Stimulated activated CD4-positive, alpha-beta T cell treated with anti-CD3 and anti-CD28 coated beads, Interleukin-15, amount 100 ng/mL, for 1 hour (primary cell): ENCODE data around the gene COA6.
"Not testable (repeated sequence)": the region's sequence is repeated elsewhere in the genome, so short reads cannot be mapped to it uniquely, and the experiment has no call there.

Experiments used
- DNase-seq, 2 donors: peaks; one replicate each; pipeline ENCODE4 v3.0.0-alpha.2; 2020; ENCODE audit warnings: low read depth in 1 of 2, low spot score in 1 of 2

COA6 gene

DNA sequence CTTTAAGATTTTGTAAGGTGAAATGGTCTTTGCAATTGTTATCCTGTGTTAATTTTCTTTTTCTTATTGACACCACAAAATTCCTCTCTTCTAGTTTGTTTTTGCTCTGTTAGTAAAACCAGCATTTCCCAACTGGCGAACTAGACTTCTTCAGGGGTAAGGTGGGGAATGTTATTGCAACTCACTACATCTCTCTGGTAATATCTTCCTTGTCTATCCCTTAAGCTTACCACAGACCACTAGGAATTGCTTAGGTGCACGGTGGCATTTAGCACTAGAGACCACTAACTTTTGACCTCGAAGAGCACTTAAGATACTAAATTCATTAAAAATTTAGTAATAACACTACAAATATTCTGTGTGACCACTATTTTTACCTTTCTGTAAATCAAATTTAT is 4.2 kb upstream of the COA6 start:
- no peak for DNase-seq

DNA sequence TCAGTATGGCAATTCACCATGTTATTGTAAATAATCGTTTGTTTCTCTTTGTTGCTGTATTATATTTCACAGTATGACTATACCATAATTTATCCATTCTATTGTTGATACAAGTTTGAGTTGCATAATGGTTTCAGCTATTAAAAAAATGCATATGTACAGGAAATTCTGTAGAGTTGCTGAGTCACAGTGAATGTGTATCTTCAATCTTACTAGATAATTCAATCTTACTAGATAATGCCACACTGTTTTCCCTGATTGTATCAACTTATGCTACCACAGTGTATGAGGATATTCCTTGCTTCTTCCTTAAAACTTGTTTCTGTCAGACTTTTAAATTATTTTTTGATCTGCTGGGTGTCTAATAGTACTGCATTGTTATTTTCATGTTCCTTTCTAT is 3.5 kb upstream of the COA6 start:
- DNase-seq = no peak

DNA sequence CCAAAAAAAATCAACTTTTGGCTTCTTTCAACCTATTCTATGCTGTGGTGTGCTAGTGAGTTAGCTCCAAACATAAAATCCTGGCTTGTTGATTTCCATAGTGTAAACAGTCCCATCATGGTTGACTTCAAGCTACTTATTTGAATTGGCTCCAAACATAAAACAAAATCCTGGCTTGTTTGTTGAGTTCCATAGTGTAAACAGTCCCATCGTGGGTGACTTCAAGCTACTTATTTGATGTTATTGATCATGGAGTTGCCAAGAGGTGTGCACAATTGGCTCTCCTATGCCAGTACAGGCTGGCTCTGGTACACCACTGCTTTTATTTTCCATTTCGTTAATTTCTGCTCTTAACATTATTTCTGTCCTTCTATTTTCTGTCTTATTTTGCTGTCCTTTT is 1.8 kb upstream of the COA6 start:
- no peak for DNase-seq

DNA sequence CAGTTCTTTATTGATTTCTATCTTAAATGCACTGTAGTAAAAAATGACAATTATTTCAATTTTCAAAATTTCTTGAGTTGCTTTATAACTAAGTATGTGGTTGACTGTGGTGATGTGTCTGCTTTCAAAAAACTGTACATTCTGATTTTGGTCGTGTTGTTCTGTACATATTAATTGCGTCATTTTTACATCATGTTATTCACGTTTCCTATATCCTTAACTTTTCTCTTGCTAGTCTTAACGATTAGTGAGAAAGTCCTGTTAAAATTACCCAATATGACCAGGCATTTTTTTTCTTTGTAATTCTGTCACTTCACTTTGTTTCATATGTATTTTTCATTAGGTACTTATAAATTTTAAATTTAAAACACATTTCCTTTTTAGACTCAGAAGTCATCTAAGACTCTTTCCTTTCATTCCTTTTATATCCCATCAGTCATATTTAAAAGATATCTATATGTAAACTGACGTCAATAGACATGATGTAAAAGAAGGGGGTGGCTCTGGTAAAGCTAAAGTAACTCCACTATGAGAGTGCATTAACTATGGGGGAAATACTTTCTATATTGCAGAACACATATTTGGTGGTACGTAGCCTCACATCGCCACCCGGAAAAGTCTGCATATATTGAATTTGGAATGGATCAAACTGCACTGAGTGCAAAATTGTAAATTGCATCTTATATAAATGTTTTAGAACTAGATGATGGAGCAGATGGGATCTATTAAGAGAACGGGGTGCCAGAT is 1.1 kb upstream of the COA6 start:
- DNase-seq = no peak

DNA sequence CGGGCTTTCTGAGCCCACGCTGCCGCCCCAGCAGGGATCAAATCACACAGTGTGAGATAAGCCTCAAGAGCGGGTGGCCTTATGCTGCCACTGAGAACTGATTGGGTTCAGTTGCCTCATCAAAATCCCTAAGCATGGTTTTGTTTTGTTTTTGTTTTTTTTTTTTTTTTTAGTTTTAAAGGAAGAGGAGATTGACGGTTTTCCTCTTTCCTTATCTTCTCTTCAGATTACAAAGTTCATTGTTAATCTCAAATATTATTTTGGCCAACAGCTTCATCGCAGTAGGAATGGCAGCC is 651 bp downstream of the COA6 start:
- no peak for DNase-seq

DNA sequence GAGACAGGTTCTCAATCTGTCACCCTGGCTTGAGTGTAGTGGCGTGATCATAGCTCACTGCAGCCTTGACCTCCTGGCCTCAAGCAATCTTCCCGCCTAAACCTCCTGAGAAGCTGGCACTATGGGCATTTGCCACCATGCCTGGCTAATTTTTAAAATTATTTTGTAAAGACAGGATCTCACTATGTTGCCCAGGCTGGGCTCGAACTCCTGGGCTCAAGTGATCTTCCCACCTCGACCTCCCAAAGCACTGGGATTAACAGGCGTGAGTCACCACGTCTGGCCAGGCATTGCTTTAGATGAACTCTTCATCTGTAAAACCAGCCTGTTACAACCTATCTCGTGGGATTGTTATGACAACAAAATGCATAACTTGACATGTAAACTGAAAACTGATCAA is 2.4 kb downstream of the COA6 start:
- DNase-seq = no peak

DNA sequence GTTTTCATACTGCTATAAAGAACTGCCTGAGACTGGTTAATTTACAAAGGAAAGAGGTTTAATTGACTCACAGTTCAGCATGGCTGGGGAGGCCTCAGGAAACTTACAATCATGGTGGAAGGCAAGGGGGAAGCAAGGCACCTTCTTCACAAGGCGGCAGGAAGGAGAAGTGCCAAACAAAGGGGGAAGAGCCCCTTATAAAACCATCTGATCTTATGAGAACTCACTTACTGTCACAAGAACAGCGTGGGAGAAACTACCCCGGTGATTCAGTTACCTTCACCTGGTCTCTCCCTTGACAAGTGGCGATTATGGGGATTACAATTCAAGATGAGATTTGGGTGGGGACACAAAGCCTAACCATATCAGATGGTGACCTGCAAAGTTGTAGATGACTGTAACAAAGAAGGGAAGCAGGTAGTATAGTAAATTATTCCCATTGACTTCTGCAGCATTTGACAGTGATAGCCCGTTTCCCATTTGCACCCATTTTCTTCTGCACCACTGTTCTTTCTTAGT is 6.4 kb downstream of the COA6 start:
- not testable (repeated sequence) for DNase-seq

DNA sequence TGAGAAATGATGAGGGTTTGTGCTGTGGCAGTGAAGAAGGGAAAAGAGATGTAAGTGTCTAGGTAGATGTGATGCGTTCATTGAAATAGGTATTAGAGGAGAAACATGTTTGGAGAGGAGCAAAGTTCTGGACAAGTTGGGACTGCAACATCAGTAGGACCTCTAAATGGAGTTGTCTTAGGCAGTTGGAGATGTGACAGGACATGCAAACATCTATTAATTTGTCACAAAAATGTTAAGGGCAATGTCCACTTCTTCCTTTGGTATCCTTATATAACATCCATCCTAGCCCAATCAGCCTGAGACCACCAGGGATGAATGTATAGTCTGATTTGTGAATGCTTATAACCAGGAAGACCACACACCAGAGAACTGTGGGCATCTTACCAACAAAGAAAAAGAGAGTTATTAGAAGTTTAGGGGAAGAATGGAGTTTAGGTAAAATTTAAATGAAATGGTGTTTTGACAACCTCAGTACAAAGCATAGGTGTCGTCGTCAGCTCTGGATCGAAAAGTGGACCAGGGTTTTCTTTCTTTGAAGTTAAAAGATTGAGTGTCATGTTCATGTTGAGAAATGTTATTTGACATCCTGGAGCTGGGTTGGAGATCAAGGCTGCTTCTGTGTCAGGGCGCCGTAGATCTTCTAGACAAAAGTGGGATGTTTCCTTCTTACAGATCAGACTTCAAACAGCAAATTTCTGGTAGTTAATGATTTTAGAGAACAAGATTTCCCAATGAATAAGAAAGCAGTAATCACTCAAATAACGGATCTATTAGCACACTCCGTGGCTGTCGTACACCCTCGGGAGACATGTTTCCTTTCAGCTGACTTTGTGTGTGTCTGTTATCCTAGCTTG is 8.7 kb downstream of the COA6 start:
- DNase-seq = no peak

DNA sequence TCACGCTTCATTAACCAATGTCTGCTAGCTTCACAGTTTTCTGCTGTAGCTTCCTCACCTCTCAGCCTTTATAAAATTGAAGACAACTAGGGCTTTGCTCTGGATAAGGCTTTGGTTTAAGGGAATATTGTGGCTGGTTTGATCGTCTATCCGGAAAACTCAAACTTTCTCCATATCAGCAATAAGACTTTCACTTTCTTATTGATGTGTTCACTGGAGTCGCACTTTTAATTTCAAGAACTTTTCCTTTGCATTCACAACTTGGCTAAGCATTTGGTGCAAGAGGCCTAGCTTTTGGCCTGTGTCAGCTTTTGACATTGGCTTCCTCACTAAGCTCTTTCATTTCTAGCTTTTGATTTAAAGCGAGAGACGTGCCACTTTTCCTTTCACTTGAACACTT is 12.9 kb downstream of the COA6 start:
- no peak for DNase-seq

DNA sequence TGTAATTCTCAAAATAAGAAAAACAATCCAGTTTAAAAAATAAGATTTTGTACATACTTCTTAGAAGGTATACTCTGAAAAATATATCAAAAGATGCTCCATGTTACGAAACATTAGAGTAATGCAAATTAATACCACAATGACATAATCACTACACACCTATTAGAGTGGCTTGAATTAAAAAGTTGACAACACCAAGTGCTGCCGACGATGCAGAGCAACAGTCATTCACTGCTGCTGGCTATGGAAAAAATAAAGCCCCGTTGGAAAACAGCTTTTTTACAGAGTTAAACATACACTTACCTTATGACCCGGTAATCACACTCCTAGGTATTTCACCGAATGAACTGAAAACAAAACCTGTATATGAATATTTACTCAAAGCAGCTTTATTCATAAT is 14.8 kb downstream of the COA6 start:
- no peak for DNase-seq

DNA sequence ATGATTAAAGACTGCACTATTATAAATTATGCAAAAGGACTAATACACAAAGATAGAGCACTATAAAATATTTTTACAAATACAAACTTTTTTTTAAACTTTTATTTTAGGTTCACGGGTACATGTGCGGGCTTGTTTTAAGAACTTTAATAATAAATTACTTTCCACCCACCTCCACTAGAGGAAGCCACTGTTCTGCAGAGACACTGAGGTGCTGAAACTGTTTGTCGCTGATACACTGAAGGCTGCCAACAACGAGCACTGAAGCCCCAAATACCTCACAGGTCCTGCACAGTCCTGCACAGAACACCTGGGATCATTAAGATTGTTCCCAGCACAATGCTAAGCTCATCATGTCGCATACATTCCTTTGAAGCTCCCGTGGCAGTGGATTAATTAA is 19.9 kb downstream of the COA6 start:
- DNase-seq = no peak

DNA sequence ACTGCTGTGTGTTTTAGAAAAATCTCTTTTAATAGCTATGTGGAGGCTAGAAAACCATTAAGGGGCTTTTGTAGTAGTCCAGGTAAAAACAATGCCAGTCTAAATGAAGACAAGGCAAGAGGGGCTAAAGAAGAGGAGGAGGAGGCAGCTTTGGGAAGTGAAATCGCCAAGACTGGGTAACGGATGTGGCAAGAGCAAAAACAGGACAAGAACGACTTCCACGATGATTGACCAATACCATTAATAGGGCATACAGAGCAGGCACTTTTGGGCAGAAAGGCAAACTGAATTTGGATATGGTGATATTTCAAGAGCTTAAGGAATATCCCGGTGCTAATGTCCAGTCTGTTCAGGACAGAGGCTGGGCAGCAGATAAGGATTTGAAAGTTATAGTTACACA is 22.0 kb downstream of the COA6 start:
- DNase-seq = no peak

DNA sequence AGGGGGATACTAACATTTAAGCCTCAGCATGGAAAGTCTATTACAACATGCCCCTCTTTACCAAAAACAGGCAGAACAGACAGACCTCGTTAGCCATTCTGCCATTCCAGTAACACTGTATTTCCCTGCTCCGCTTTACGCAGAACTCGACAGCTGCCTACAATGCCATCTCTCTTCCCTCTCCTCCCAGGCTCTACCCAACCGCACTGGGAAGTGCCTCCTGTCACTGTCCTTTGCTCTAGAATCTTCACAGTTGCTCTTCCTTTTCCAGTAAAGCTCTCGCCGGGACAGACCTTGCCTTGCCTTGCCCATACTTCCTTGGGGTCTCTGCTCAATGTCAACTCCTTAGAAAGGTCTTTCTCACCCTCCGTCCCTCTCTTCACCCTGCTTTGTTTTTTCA is 22.8 kb downstream of the COA6 start:
- no peak for DNase-seq

DNA sequence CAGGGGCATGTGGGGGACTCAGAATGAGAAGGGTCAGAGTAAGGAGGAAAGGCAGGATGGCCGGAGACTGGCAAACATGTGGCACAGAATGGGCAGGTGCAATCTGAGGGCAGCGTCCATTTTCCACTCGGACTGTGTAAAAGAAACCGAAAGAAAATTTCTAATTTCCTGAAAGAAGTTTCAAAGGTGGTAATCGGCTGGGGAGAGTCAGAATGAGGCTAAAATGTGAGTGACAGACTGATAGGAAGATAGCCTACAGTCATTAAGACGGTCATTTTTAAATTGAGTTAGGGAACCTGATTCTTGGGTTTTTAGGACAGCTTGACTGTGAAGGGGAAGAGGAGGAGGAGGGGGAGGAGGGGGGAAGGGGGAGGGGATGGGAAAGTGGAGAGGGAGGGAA is 23.6 kb downstream of the COA6 start:
- DNase-seq = no peak

DNA sequence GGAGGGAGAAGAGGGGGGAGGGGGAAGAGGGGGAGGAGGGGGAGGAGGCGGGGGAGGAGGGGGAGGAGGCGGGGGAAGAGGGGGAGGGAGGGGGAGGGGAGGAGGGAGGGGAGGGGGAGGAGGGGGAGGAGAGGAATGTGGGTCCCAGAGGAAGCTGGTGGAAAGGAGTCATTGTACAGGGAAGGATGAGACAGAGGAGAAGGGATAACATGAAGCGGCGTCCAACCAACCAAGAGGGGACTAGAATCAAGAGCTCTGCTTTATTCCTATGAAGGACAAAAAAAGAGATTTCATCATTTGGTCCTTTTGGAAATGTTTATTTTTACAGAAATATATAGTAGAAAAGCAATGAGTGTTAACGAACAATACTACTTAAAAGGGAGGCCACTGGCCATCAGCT is 24.5 kb downstream of the COA6 start:
- DNase-seq = no peak

DNA sequence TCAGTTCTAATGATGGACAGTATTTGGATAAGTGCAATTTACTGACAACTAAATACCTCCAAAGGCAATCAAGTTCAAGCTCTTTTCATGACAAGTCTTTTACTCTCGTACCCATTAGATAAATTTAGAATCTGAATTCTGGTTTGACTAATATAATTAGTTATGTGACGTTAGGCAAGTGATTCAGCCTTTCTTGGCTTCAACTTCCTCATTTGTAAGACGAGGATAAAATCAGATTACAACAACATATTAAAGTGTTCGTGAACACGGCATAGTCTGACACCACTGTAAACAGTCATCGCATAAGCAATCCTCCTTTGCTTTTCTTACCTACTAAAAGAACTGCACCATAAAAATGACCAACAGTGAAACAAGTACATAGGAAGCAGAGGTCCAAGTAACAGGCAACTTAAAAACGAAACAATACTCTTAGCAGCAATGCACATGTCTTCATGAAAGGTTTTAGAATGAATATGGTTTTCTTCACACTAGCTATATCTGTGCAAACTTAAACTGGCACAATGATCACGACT is 25.7 kb downstream of the COA6 start:
- DNase-seq = no peak

DNA sequence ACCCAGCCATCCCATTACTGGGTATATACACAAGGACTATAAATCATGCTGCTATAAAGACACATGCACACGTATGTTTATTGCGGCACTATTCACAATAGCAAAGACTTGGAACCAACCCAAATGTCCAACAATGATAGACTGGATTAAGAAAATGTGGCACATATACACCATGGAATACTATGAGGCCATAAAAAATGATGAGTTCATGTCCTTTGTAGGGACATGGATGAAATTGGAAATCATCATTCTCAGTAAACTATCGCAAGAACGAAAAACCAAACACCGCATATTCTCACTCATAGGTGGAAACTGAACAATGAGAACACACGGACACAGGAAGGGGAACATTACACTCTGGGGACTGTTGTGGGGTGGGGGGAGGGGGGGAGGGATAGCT is 26.3 kb downstream of the COA6 start:
- not testable (repeated sequence) for DNase-seq

DNA sequence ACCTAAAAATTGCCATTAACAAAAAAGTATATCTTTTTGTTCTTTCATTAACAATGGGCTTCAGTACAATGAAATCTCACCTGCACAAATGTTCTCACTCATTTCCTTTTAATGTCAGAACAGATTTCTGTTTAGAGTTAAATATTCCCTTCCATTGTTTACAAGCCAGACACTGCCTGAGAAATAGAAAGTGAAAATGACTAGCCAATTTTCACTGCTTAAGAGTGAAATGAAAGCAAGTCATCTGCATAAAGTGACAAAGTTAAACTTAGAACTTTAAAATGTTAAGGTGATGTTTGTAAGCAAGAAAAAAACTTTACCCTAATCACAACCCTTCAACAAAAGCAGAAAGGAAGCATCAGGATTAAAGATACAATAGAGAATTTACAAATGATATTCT is 27.5 kb downstream of the COA6 start:
- DNase-seq = no peak

DNA sequence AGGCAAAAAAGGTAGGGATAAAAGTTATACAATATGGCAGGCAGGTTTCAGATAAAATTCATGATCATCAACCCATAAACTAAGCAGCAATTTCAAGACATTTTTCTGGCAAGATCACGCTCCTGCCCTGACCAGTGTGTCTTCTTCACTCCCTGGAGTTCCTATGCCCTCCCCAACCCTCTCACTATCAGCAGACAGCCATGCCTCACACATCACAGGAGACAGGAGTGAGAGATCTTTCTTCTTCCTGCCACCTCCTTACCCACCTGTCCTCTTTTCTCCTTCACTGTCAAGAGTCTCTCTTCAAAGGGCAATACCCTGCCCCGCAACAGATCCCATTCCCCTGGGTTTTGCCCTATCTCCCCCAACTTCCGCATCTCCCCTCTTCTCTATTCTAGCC is 28.4 kb downstream of the COA6 start:
- DNase-seq = no peak

DNA sequence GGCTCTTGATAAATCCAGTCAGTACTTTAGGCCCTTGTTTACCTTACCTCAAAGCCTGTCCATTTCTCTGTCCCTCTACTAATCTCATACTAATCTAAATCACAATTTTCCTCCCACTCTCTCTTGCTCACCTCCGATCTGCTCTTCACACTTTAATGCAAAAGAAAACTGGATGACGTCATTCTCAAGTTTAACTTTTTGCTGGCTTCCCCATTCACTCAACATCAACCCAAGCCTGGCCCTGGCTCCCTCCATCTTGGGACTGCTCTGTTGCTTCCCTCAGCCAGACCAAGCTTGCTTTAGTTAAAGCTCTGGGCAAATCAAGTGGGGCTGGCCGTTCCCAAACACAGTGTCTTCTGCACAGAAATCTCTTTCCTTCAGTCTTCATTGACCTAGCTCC is 29.7 kb downstream of the COA6 start:
- DNase-seq = no peak

DNA sequence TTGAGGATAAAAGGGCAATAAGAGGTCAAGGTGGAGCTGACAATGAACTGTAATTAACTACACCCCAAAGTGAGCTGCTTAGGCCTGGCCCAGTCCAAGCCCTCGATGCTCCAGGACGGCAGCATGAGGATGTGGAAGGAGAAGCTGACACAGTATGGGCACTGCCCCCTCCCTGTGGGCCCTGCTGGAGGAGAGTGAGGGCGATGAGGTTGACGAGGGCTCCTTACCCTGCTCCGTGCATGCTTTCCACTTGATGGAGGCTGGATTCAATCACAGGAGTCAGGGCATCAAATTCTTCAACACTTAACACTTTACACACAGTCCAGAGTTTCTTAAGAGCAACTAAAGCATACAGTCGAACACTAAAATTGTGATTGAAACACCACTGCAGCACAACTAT is 32.4 kb downstream of the COA6 start:
- no peak for DNase-seq

DNA sequence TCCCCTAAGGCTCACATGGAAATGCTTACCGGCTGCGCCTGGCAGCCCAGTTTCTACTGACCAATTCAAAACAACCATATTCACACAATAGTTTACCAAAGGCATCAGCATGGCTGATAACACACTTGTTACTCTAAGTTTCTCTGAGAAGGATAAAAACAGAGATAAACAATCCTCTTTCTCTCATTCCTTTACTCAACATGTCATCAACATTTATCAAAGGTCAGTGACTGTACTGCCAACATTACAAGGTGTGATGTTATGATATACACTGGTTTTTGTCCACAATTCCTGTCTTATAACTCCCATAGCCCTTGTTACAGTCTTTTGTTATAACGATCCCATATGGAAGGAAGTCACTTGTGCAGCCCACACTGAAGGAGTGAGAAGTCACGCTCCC is 33.6 kb downstream of the COA6 start:
- DNase-seq = no peak
